ENCODE results near the gene TRIM46. TPM values are rescaled to one million over a fixed set of nuclear protein-coding genes. Genes with fewer than 3 reads are reported as not detected.

Gene TRIM46, protein sequence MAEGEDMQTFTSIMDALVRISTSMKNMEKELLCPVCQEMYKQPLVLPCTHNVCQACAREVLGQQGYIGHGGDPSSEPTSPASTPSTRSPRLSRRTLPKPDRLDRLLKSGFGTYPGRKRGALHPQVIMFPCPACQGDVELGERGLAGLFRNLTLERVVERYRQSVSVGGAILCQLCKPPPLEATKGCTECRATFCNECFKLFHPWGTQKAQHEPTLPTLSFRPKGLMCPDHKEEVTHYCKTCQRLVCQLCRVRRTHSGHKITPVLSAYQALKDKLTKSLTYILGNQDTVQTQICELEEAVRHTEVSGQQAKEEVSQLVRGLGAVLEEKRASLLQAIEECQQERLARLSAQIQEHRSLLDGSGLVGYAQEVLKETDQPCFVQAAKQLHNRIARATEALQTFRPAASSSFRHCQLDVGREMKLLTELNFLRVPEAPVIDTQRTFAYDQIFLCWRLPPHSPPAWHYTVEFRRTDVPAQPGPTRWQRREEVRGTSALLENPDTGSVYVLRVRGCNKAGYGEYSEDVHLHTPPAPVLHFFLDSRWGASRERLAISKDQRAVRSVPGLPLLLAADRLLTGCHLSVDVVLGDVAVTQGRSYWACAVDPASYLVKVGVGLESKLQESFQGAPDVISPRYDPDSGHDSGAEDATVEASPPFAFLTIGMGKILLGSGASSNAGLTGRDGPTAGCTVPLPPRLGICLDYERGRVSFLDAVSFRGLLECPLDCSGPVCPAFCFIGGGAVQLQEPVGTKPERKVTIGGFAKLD
- 1 to 10 TPM; 3.4 to 4.3 TPM for total RNA-seq

DNA sequence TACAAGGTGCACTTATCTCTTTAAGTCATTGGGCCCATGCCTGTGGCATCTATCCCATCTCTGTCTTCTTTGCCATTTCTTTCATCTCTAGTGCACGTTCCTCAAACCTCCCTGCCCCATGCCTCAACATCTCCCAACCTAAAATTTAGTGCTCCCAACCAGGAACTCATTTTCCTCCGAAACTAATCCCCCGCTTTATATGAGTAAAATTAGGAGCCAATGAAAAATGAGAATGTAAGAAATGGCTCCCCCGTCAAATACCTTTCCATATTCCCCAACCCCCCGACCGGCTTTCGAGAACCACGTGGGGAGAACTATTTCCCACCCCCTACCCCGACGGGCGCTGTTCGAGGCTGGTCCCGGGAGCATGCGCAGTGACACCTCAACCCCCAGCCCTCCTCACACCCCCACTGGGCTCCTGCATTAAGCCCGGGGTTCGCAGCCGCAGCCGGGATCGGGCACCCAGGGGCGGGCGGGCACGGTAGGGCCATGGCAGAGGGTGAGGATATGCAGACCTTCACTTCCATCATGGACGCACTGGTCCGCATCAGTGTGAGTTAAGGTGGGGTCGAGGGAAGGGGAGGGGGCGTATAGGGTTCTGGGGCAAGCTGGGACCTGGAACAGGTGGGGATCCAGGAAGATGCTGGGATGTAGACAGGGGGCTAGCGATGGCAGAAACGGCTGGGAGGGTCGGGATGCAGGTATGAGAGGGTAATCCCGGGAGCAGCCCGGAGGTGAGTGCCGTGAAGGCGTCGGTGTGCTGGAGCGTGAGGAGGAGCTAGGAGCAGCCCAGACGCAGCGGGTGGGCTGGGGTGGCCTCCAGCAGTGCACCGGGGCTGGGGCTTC, at the start of gene TRIM46:
TRIM46 (plus strand) TSS at position 372 of the 846 bp plus-strand sequence; CDS start at position 490, 118 bp downstream.

DNA sequence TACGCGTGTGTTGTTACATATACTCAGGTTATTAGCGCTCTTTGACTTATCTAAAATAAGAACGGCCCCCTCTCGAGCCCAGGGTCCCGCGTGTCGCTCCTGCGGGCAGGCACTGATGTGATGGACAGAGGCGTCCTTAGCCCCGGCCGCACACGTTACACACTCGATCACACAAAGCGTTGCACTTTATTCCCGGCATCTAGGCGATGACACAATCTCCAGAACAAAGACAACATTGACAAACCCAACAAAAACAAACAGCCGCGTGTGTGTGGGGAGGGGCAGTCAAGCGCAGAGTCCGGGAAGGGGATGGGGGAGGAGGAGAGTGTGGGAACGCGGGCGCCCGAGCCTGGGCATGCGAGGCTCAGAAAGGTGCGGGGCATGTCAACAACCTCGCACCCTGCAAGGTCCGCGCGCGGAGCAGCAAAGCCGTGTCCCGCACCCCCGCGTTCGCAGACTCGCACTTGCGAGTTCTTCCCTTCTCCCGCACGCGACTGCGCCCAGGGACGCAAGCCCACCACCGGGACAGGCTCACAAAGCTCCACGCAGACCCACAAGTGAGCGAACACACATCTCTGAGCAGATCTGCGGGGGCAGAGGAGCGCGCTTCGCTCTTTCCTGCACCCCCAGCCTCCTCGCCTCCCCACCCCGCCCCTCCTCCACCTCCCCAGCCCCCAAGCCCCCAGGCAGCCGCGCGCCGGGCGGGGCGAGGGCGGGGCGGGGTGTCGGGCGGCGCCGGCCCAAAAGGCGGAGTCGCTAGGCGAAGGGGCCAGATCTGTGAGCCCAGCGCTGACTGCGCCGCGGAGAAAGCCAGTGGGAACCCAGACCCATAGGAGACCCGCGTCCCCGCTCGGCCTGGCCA, 46.3 kb upstream of the TRIM46 start, which contains the start of gene EFNA1:
EFNA1 (plus strand) TSS at position 772 of the 862 bp plus-strand sequence. CDS start 102 bp downstream, outside the sequence.

DNA sequence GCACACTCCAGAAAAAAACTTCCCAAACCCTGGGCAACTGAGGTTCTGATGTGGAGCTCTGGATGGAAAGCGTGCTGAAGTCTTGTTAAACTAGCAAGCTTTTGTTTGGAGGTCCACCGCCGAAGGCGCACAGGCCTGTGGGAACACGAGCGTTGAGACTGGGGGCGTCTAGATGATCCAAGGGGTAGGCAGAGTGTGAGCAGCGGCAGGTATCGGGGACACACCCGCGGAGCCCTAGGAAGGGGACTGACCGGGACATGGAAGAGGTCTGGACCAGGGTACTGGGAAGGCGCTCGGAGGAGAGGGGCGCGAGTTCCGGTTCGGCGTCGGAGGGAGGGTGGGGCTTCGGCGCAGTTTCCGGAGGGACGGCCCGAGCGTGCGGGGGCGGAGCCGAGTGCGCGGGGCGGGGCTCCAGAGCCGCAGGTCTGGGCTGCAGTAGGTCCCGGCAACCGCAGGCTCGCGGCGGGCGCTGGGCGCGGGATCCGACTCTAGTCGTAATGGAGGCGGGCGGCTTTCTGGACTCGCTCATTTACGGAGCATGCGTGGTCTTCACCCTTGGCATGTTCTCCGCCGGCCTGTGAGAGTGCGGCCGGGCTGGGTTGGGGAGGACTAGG, 38.1 kb upstream of the TRIM46 start, which contains the start of gene SLC50A1:
SLC50A1 (plus strand) TSS at position 438 of the 614 bp plus-strand sequence; CDS start at position 498, 60 bp downstream.

DNA sequence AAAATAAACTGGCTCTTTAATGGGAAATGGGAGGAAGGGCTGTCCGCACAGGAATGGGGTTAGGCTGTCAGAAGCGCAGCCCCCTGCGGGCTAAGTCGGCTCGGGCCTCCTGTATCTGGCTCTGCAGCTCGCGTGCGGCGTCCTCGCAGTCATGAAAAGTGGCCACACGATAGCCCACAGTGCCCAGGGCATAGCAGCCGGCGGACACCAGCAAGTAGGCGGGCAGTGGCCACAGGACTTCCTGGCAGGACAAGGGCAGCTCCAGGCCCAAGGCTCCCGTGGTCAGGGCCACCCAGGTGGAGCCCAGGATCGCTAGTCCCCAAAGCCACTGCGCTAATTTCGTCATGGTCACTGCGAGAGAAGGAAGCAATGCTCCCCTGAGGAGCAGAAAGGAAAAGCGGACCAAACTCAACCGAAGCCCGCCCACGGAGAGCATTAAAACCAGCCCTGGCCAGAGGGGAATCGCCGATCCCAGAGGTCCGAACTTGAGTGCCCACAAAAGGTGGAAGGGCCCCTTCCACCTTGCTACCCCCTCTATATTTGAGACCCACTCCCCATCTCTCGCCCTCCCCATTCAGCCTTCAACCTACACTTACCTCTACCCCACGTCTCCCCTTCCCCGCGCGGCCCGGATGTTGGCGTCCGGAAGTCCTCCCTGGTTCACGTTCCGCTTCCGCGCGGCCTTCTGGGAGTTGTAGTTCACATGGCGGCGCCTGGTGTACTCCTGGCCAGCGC, 33.6 kb upstream of the TRIM46 start, which contains the start of gene DPM3:
DPM3 (minus strand) TSS at position 637 of the 735 bp plus-strand sequence; CDS start at position 346, 291 bp downstream.

DNA sequence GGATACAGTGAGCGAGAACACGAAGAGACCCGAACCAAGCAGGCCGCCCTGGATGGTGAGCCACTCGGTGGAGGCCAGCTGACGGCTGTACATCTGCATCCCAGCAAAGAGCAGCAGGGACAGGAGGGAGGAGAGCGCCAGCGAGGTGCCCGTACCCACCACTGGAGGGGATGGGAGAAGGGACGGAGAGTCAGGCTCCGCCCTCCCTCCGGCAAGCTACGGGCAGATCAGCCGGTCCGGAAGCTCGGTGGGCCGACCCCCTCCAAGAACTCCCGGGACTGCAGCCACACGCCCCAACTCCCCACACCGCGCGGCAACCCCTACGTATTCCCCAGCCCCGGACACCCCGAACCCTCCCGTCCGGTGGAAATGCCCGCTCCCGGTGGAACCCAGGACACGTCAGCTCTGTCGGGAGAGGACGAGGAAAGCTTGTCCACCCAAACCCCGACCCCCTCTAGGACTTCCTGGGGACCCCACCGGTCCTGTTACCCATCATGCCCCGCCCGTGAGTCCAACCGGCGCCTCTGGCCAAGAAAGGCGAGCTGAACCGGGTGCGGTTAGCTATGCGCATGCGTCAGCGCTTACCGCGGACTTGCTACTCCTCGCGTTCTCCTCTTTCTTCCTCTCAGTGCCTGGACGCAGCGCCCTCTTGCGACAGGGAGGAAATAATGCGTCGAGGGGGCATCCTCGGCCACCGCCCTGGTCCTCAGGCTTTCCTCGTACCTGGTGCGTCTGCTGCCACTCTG, 744 bp upstream of the TRIM46 start, which contains the start of gene KRTCAP2:
KRTCAP2 (minus strand) TSS at position 573 of the 746 bp plus-strand sequence; CDS start at position 493, 80 bp downstream.

DNA sequence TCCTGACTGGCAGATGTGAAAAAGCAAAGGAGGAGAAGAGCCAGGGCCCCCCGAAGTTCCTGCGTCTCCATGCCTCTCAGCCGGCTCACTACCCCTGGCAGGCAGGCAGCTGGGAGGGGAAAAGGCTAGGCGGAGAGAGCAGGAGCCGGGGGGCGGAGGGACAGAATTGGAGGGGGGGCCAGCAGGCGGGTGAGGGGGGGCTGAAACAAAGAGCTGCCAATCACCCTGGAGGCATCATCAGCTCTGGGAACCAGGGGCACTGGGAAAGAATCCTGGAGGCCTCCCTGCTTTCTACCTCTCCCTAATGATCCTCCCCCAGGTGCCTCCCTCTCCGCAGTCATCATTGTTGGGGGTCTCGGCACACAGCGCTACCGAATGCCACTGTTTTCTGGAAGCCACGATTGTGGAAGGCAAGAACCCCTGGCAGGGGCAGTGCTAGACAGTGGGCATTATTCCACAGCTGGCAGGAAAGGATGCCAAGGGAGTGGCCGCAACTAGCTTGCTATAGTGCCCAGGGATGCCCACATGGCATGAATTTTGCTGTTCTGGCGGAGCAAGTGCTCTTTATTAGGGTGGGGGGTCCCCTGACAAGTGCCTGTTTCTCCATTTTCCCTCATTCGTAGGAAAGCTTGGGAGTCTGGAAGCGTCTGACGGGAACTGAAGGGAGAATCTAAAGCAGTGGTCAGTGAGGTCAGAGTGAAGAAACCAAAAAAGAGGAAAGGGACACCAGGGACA, 34.3 kb downstream of the TRIM46 start, which contains the start of gene THBS3:
THBS3 (minus strand) TSS at position 92 of the 735 bp plus-strand sequence; CDS start at position 71, 21 bp downstream.

DNA sequence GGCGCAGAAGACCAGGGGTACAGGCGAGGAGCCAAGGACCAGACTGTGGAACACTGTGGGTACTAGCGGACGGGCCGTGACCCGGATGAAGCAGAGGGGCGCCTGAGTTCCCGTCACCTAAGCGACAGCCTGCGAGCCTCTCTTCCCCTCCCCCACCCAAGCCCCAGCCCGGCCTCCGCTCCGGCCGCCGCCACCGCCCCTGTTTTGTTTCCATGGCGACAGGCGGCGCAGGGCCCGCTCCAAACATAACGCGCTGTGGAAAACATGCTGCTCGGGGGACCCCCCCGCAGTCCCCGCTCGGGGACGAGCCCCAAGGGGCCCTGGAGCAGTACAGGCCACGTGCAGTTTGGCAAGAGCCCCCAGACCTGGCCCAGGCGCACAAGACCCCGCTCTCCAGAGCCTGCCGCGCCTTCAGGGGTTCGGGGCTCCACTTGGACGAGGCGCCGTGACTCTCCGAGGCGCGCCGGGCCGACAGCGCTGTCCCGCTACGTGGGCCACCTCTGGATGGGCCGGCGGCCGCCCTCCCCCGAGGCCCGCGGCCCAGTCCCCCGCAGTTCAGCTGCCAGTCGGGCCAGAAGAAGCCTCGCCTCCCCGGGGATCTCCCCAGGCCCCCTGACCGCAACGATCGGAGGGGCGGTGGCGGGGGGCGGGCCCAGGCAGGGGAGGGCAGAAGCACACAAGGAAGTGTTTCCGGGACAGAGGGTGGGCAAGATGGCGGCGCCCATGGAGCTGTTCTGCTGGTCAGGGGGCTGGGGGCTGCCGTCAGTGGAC, 35.1 kb downstream of the TRIM46 start, which contains the start of gene MTX1:
MTX1 (plus strand) TSS at position 155 of the 771 bp plus-strand sequence; CDS start at position 265, 110 bp downstream.

Small RNA genes lying within 50 kb of the gene (small RNA-seq; reads per million reads assigned to genes)
- gene HMGN2P18 = 0 reads per million in 2 donors

Other genes with a start within 250 kb of the TRIM46 start
- gene PMVK, start 237.1 kb upstream of the TRIM46 start, total RNA-seq = 10 to 100 TPM in 1 of 2 donors, 1 to 10 TPM in 1; 8.3 to 11.0 TPM
- gene PBXIP1, start 217.8 kb upstream of the TRIM46 start, total RNA-seq = 10 to 100 TPM; 23.0 to 39.9 TPM
- 10 to 100 TPM; 15.7 to 22.0 TPM for gene PYGO2, start 212.1 kb upstream of the TRIM46 start, total RNA-seq
- gene SHC1, start 203.1 kb upstream of the TRIM46 start, total RNA-seq = 100 to 1,000 TPM; 114 to 143 TPM
- gene CKS1B, start 199.2 kb upstream of the TRIM46 start, total RNA-seq = 100 to 1,000 TPM in 1 of 2 donors, 10 to 100 TPM in 1; 59.9 to 210 TPM
- gene FLAD1, start 190.5 kb upstream of the TRIM46 start, total RNA-seq = 10 to 100 TPM; 33.4 to 46.0 TPM
- 1 to 10 TPM in 1 of 2 donors, under 1 TPM in 1; 0.67 to 1.0 TPM for gene LENEP, start 180.3 kb upstream of the TRIM46 start, total RNA-seq
- gene ZBTB7B, start 171.0 kb upstream of the TRIM46 start, total RNA-seq = 10 to 100 TPM; 20.0 to 25.8 TPM
- under 1 TPM in 1 of 2 donors, not detected in 1; under 0.01 TPM for gene DCST2, start 140.1 kb upstream of the TRIM46 start, total RNA-seq
- under 1 TPM in 1 of 2 donors, not detected in 1; under 0.01 TPM for gene DCST1, start 140.0 kb upstream of the TRIM46 start, total RNA-seq
- 10 to 100 TPM; 65.7 to 78.6 TPM for gene ADAM15, start 122.5 kb upstream of the TRIM46 start, total RNA-seq
- 1 to 10 TPM; 2.1 to 3.3 TPM for gene EFNA4, start 110.1 kb upstream of the TRIM46 start, total RNA-seq
- under 1 TPM; 0.33 to 0.69 TPM for gene EFNA3, start 95.0 kb upstream of the TRIM46 start, total RNA-seq
- gene EFNA1, start 46.0 kb upstream of the TRIM46 start, total RNA-seq = 10 to 100 TPM in 1 of 2 donors, 1 to 10 TPM in 1; 8.3 to 13.4 TPM
- 10 to 100 TPM; 33.3 to 43.4 TPM for gene SLC50A1, start 38.0 kb upstream of the TRIM46 start, total RNA-seq
- 10 to 100 TPM; 33.3 to 74.0 TPM for gene DPM3, start 33.3 kb upstream of the TRIM46 start, total RNA-seq
- 100 to 1,000 TPM; 123 to 126 TPM for gene KRTCAP2, start 545 bp upstream of the TRIM46 start, total RNA-seq
- 10 to 100 TPM in 1 of 2 donors, 1 to 10 TPM in 1; 8.0 to 10.3 TPM for gene THBS3, start 34.0 kb downstream of the TRIM46 start, total RNA-seq
- gene MTX1, start 34.8 kb downstream of the TRIM46 start, total RNA-seq = 10 to 100 TPM; 38.9 to 59.3 TPM
- gene ENTREP3, start 81.6 kb downstream of the TRIM46 start, total RNA-seq = 1 to 10 TPM; 6.5 to 7.7 TPM
- 10 to 100 TPM; 61.3 to 67.8 TPM for gene SCAMP3, start 88.5 kb downstream of the TRIM46 start, total RNA-seq
- 10 to 100 TPM; 19.6 to 20.3 TPM for gene CLK2, start 99.7 kb downstream of the TRIM46 start, total RNA-seq
- gene HCN3, start 103.6 kb downstream of the TRIM46 start, total RNA-seq = 1 to 10 TPM; 1.0 to 2.0 TPM
- under 1 TPM in 1 of 2 donors, not detected in 1; 0.33 TPM for gene PKLR, start 127.6 kb downstream of the TRIM46 start, total RNA-seq
- gene FDPS, start 135.0 kb downstream of the TRIM46 start, total RNA-seq = 100 to 1,000 TPM; 295 to 435 TPM
- 10 to 100 TPM; 17.9 to 24.6 TPM for gene RUSC1, start 147.0 kb downstream of the TRIM46 start, total RNA-seq